Measurements from ENCODE around the gene CACFD1.

DNA sequence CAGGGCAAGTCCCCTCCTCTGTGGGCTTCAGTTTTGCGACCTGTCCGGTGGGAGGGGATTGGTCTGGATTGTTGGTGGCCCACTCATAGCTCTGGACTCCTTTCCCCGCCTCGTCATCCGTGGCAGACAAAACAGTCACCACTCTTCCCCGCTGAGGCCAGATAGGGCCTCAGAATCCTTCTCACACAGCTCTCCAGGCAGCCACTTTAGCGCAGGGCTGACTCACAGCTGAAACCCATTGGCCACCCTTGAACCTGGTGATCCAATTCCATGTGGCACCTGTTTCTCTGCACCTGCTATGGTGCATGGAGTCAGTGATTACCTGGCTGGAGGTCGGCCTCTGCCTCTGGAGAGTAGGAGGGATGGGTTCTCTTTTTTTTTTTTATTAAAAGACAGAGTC lies 15.8 kb upstream of the CACFD1 start:
- TF ChIP-seq POLR2A (IDR thresholded peaks at IDR 0.05), result no peak
- TF ChIP-seq, protein P1, sequence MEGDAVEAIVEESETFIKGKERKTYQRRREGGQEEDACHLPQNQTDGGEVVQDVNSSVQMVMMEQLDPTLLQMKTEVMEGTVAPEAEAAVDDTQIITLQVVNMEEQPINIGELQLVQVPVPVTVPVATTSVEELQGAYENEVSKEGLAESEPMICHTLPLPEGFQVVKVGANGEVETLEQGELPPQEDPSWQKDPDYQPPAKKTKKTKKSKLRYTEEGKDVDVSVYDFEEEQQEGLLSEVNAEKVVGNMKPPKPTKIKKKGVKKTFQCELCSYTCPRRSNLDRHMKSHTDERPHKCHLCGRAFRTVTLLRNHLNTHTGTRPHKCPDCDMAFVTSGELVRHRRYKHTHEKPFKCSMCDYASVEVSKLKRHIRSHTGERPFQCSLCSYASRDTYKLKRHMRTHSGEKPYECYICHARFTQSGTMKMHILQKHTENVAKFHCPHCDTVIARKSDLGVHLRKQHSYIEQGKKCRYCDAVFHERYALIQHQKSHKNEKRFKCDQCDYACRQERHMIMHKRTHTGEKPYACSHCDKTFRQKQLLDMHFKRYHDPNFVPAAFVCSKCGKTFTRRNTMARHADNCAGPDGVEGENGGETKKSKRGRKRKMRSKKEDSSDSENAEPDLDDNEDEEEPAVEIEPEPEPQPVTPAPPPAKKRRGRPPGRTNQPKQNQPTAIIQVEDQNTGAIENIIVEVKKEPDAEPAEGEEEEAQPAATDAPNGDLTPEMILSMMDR (IDR thresholded peaks at IDR 0.05), result no peak

All from uterus (tissue), 2 donors.